GM19240 (cell line): Measurements from ENCODE around the gene RWDD3.

ENCODE experiments used
- DNase-seq: peaks from one replicate; pipeline ENCODE4 v3.0.0; 2011; ENCODE audit warnings: low spot score; ENCODE audit not compliant: insufficient read length

Gene RWDD3

GRCh38 chr1:95233737-95234500, at the start of gene RWDD3:
Gene RWDD3 (plus strand): TSS chr1:95234210. CDS start chr1:95234231, 21 bp downstream.
- peak; percentile 64 for DNase-seq

GRCh38 chr1:95186149-95186548, 47.9 kb upstream of the RWDD3 start:
- DNase-seq = no peak

GRCh38 chr1:95193591-95193990, 40.4 kb upstream of the RWDD3 start:
- DNase-seq = no peak

- no peak for DNase-seq
Measured at GRCh38 chr1:95195046-95195445, 39.0 kb upstream of the RWDD3 start.

- no peak for DNase-seq
Measured at GRCh38 chr1:95196017-95196416, 38.0 kb upstream of the RWDD3 start.

- DNase-seq = no peak
Measured at GRCh38 chr1:95197616-95198252, 36.3 kb upstream of the RWDD3 start.

GRCh38 chr1:95201905-95202304, 32.1 kb upstream of the RWDD3 start:
- DNase-seq = no peak

GRCh38 chr1:95203908-95204437, 30.0 kb upstream of the RWDD3 start:
- no peak for DNase-seq

GRCh38 chr1:95206514-95206913, 27.5 kb upstream of the RWDD3 start:
- DNase-seq = no peak

- no peak for DNase-seq
Measured at GRCh38 chr1:95207223-95207935, 26.6 kb upstream of the RWDD3 start.

- no peak for DNase-seq
Measured at GRCh38 chr1:95208876-95209275, 25.1 kb upstream of the RWDD3 start.

- DNase-seq = no peak
Measured at GRCh38 chr1:95209291-95209690, 24.7 kb upstream of the RWDD3 start.

GRCh38 chr1:95216292-95216990, 17.6 kb upstream of the RWDD3 start:
- no peak for DNase-seq

GRCh38 chr1:95217371-95217770, 16.6 kb upstream of the RWDD3 start:
- no peak for DNase-seq

- DNase-seq = no peak
Measured at GRCh38 chr1:95219407-95219806, 14.6 kb upstream of the RWDD3 start.

GRCh38 chr1:95221306-95221705, 12.7 kb upstream of the RWDD3 start:
- DNase-seq = no peak

- DNase-seq = no peak
Measured at GRCh38 chr1:95222629-95223028, 11.4 kb upstream of the RWDD3 start.

- DNase-seq = no peak
Measured at GRCh38 chr1:95223110-95223509, 10.9 kb upstream of the RWDD3 start.

- DNase-seq = no peak
Measured at GRCh38 chr1:95226781-95227660, 7.0 kb upstream of the RWDD3 start.

GRCh38 chr1:95229037-95229436, 5.0 kb upstream of the RWDD3 start:
- DNase-seq = no peak

GRCh38 chr1:95229706-95230105, 4.3 kb upstream of the RWDD3 start:
- no peak for DNase-seq
